OCI-LY1 (cell line): ENCODE results near the gene RASGEF1C.

Source experiments
- CTCF ChIP-seq: fragments of 200-600 bp; sonication (generic), shearing (Covaris generic); IDR thresholded peaks from 2 replicates; pipeline ENCODE4 v1.5.1; 2017; ENCODE audit warnings: mild to moderate bottlenecking, antibody characterized with exemption, low read length, moderate library complexity, mixed read lengths
- EZH2 ChIP-seq: fragments of 200-600 bp; sonication (generic), shearing (Covaris generic); IDR thresholded peaks from 2 replicates; pipeline ENCODE4 v1.8.0; 2017; ENCODE audit warnings: borderline replicate concordance, mixed run types, mild to moderate bottlenecking, antibody characterized with exemption, low read length, moderate library complexity, mixed read lengths

DNA sequence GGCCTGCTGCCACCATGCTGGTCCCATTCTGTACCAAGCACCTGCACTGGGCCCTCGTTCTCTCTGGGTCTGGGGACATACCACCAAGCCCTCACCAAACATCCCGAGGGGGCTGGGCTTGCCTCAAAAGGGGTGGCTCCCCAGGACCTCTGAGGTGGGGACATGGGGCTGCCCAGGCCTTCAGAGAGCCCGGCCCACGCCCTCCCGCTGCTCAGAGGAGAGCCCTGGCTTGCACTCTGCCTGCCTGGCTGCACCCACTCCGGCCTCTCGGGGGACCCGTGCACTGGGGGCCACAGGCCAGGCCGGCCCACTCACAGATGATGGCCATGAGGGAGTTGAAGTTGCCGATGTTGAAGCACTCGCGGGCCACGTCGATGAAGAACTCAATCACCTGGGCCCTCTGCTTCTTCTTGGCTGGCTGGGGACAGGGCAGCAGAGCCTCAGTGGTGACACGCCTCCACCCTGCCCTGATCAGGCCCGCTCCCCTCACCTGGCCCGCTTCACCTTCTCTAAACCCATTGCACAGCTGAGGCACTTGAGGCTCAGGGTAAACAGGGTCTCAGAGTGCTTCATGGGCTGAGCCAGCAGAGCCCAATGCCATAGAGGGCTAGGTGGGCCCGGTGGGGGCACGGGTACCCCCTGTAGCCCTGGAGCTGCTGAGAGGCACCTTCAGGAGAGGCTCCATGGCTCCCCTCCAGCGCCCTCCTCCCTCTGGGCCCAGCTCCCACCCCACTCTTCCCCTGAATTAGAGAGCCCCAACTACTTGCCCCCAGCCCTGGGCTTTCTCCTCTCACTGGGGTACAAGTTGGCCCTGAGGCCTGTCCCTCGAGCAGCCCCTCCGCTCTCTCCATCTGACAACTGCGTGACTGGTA lies 89.7 kb downstream of the RASGEF1C start:
- TF ChIP-seq CTCF = no peak
- no peak for TF ChIP-seq EZH2
